ENCODE measurements around the gene PKN3. TPM values are rescaled to one million over a fixed set of nuclear protein-coding genes. Genes with fewer than 3 reads are reported as not detected.

Gene PKN3
- 1 to 10 TPM; 2.1 to 4.3 (median 3.7) TPM for total RNA-seq
- 1.4 TPM for total RNA-seq (2013)
- total RNA-seq, result 0.64 to 14.1 (median 4.5) reads per million in 29 experiments

- H3K27ac Mint-ChIP-seq, result peak within 1 kb of the TSS; percentile 55 to 86
- POLR2A ChIA-PET, result no interaction called here
- peak within 1 kb of the TSS; percentile 51 to 75 for H3K4me3 ChIP-seq (ENCODE audit: control insufficient read depth in 1 of 2, extremely low read depth in 1 of 2, low read length in 1 of 2)
- H3K4me1 Mint-ChIP-seq, result peaks cover 11 to 15% (median 13%) of the 10 kb centered on the region in 3 donors
- no peaks in the 10 kb centered on the region for H3K9me3 ChIP-seq
- no peaks in the 10 kb centered on the region for H3K36me3 ChIP-seq (ENCODE audit: control insufficient read depth in 2 of 2, extremely low read depth in 1 of 2, insufficient read depth in 1 of 2, low read length in 1 of 2)
- CTCF ChIA-PET, result interaction anchor here in 1 of 2 donors (0.5 to 1.5 kb wide), 5 partner anchors 11 to 326 kb away, joined by 3 to 8 read pairs (median 3); partner anchors contain the start of genes SH3GLB2 and ZDHHC12
- under 1% methylated on average over 61 of the region's 65 CpGs for WGBS (ENCODE audit: insufficient coverage)
- H3K9me3 Mint-ChIP-seq, result no peaks in the 10 kb centered on the region
- ATAC-seq (replicated peaks in 1 of 4) (peak; percentile 80 to 89 (median 88)), DNase-seq (peak; percentile 46 to 91 (median 78))
- peak within 1 kb of the TSS; percentile 78 to 85 (median 84) for H3K4me3 Mint-ChIP-seq
- no peak within 1 kb of the TSS for H3K27ac ChIP-seq (ENCODE audit: low read length)
- peaks cover 0 to 21% of the 10 kb centered on the region in 2 experiments for H3K4me1 ChIP-seq (ENCODE audit: control insufficient read depth in 1 of 2, extremely low read depth in 1 of 2, insufficient read depth in 2 of 2, low read length in 2 of 2)
- no peaks in the 10 kb centered on the region for H3K27me3 ChIP-seq (replicated peaks in 1 of 2; ENCODE audit: control insufficient read depth in 2 of 2, extremely low read depth in 1 of 2, insufficient read depth in 2 of 2, low read length in 1 of 2)
- no peaks in the 10 kb centered on the region for H3K27me3 Mint-ChIP-seq
- H3K36me3 Mint-ChIP-seq, result no peaks in the 10 kb centered on the region
Measured at GRCh38 chr9:128702445-128702948, at the start of gene PKN3. Gene PKN3 (plus strand): TSS chr9:128702503. CDS start chr9:128702916, 413 bp downstream.

GRCh38 chr9:128653908-128654307, 48.4 kb upstream of the PKN3 start:
- Mint-ChIP-seq H3K9me3 (no peaks in the 10 kb centered on the region), H3K4me1 (peaks cover 0 to 7% (median 6%) of the 10 kb centered on the region in 3 donors), H3K4me3 (peak overlapping the region in 1 of 3 donors; percentile 88), H3K36me3 (no peaks in the 10 kb centered on the region), H3K27me3 (no peaks in the 10 kb centered on the region), H3K27ac (no peak overlapping the region)
- POLR2A ChIA-PET, result interaction anchor here in 1 of 2 donors (0.6 kb wide), 1 partner anchor 131 kb away, joined by 3 read pairs; no protein-coding TSS in a partner anchor
- H3K27ac ChIP-seq (ENCODE audit: low read length), result no peak overlapping the region
- peaks cover 0 to 18% of the 10 kb centered on the region in 2 experiments for H3K4me1 ChIP-seq (ENCODE audit: control insufficient read depth in 1 of 2, extremely low read depth in 1 of 2, insufficient read depth in 2 of 2, low read length in 2 of 2)
- no peak overlapping the region for H3K4me3 ChIP-seq (ENCODE audit: control insufficient read depth in 1 of 2, extremely low read depth in 1 of 2, low read length in 1 of 2)
- ATAC-seq (replicated peaks in 1 of 4), result no peak
- WGBS (ENCODE audit: insufficient coverage), result 95% methylated on average over 2 of the region's 8 CpGs
- H3K36me3 ChIP-seq (ENCODE audit: control insufficient read depth in 2 of 2, extremely low read depth in 1 of 2, insufficient read depth in 1 of 2, low read length in 1 of 2), result no peaks in the 10 kb centered on the region
- CTCF ChIA-PET, result interaction anchor here in 1 of 2 donors (0.7 kb wide), 1 partner anchor 28 kb away, joined by 8 read pairs; no protein-coding TSS in a partner anchor
- H3K27me3 ChIP-seq (replicated peaks in 1 of 2; ENCODE audit: control insufficient read depth in 2 of 2, extremely low read depth in 1 of 2, insufficient read depth in 2 of 2, low read length in 1 of 2), result peaks cover 0 to 2% of the 10 kb centered on the region in 2 experiments
- no peak for DNase-seq
- H3K9me3 ChIP-seq, result no peaks in the 10 kb centered on the region

GRCh38 chr9:128654481-128654880, 47.8 kb upstream of the PKN3 start:
- Mint-ChIP-seq H3K27me3 (no peaks in the 10 kb centered on the region), H3K36me3 (no peaks in the 10 kb centered on the region), H3K4me3 (peak overlapping the region; percentile 43 to 88 (median 63)), H3K4me1 (peaks cover 0 to 7% (median 6%) of the 10 kb centered on the region in 3 donors), H3K9me3 (no peaks in the 10 kb centered on the region), H3K27ac (no peak overlapping the region)
- H3K4me1 ChIP-seq (ENCODE audit: control insufficient read depth in 1 of 2, extremely low read depth in 1 of 2, insufficient read depth in 2 of 2, low read length in 2 of 2), result peaks cover 0 to 18% of the 10 kb centered on the region in 2 experiments
- no peaks in the 10 kb centered on the region for H3K9me3 ChIP-seq
- WGBS (ENCODE audit: insufficient coverage), result 92% methylated on average over 1 of the region's 1 CpG
- no peak overlapping the region for H3K27ac ChIP-seq (ENCODE audit: low read length)
- no peak for ATAC-seq (replicated peaks in 1 of 4)
- H3K36me3 ChIP-seq (ENCODE audit: control insufficient read depth in 2 of 2, extremely low read depth in 1 of 2, insufficient read depth in 1 of 2, low read length in 1 of 2), result no peaks in the 10 kb centered on the region
- CTCF ChIA-PET, result interaction anchor here in 1 of 2 donors (0.5 kb wide), 1 partner anchor 220 kb away, joined by 4 read pairs; no protein-coding TSS in a partner anchor
- no peak overlapping the region for H3K4me3 ChIP-seq (ENCODE audit: control insufficient read depth in 1 of 2, extremely low read depth in 1 of 2, low read length in 1 of 2)
- POLR2A ChIA-PET, result interaction anchor here in 1 of 2 donors (0.5 kb wide), 1 partner anchor 94 kb away, joined by 5 read pairs; no protein-coding TSS in a partner anchor
- DNase-seq, result no peak
- H3K27me3 ChIP-seq (replicated peaks in 1 of 2; ENCODE audit: control insufficient read depth in 2 of 2, extremely low read depth in 1 of 2, insufficient read depth in 2 of 2, low read length in 1 of 2), result peaks cover 0 to 3% of the 10 kb centered on the region in 2 experiments

GRCh38 chr9:128656416-128657343, 45.6 kb upstream of the PKN3 start, which contains the start of gene DYNC2I2:
Gene DYNC2I2 (minus strand): TSS chr9:128656847. CDS start chr9:128656726, 121 bp downstream.
- Histone ChIP-seq H3K27me3 (replicated peaks in 1 of 2; ENCODE audit: control insufficient read depth in 2 of 2, extremely low read depth in 1 of 2, insufficient read depth in 2 of 2, low read length in 1 of 2) (peaks cover 0 to 3% of the 10 kb centered on the region in 2 experiments), H3K4me1 (ENCODE audit: control insufficient read depth in 1 of 2, extremely low read depth in 1 of 2, insufficient read depth in 2 of 2, low read length in 2 of 2) (peaks cover 0 to 18% of the 10 kb centered on the region in 2 experiments), H3K9me3 (no peaks in the 10 kb centered on the region), H3K27ac (ENCODE audit: low read length) (peak within 1 kb of the TSS; percentile 98), H3K36me3 (ENCODE audit: control insufficient read depth in 2 of 2, extremely low read depth in 1 of 2, insufficient read depth in 1 of 2, low read length in 1 of 2) (no peaks in the 10 kb centered on the region), H3K4me3 (ENCODE audit: control insufficient read depth in 1 of 2, extremely low read depth in 1 of 2, low read length in 1 of 2) (peak within 1 kb of the TSS; percentile 83 to 95)
- ChIA-PET POLR2A (no interaction called here), CTCF (interaction anchor here in 1 of 2 donors (0.6 kb wide), 1 partner anchor 361 kb away, joined by 3 read pairs; no protein-coding TSS in a partner anchor)
- DNase-seq (peak; percentile 89 to 99 (median 95)), ATAC-seq (replicated peaks in 1 of 4) (peak; percentile 98)
- no peaks in the 10 kb centered on the region for H3K9me3 Mint-ChIP-seq
- no peaks in the 10 kb centered on the region for H3K36me3 Mint-ChIP-seq
- peak within 1 kb of the TSS; percentile 88 to 93 (median 88) for H3K4me3 Mint-ChIP-seq
- peaks cover 0 to 7% (median 6%) of the 10 kb centered on the region in 3 donors for H3K4me1 Mint-ChIP-seq
- H3K27ac Mint-ChIP-seq, result peak within 1 kb of the TSS; percentile 100
- H3K27me3 Mint-ChIP-seq, result no peaks in the 10 kb centered on the region
- WGBS (ENCODE audit: insufficient coverage), result under 1% methylated on average over 77 of the region's 86 CpGs

GRCh38 chr9:128657344-128657704, 45.0 kb upstream of the PKN3 start:
- peak overlapping the region; percentile 100 for H3K27ac Mint-ChIP-seq
- H3K4me3 Mint-ChIP-seq, result peak overlapping the region; percentile 88 to 93 (median 88)
- no peaks in the 10 kb centered on the region for H3K9me3 Mint-ChIP-seq
- H3K36me3 Mint-ChIP-seq, result no peaks in the 10 kb centered on the region
- no peaks in the 10 kb centered on the region for H3K36me3 ChIP-seq (ENCODE audit: control insufficient read depth in 2 of 2, extremely low read depth in 1 of 2, insufficient read depth in 1 of 2, low read length in 1 of 2)
- peaks cover 0 to 7% (median 6%) of the 10 kb centered on the region in 3 donors for H3K4me1 Mint-ChIP-seq
- peak overlapping the region; percentile 98 for H3K27ac ChIP-seq (ENCODE audit: low read length)
- DNase-seq (no peak), ATAC-seq (replicated peaks in 1 of 4) (no peak)
- WGBS (ENCODE audit: insufficient coverage), result 100% methylated on average over 4 of the region's 13 CpGs
- peak overlapping the region; percentile 83 to 95 for H3K4me3 ChIP-seq (ENCODE audit: control insufficient read depth in 1 of 2, extremely low read depth in 1 of 2, low read length in 1 of 2)
- H3K4me1 ChIP-seq (ENCODE audit: control insufficient read depth in 1 of 2, extremely low read depth in 1 of 2, insufficient read depth in 2 of 2, low read length in 2 of 2), result peaks cover 0 to 18% of the 10 kb centered on the region in 2 experiments
- no peaks in the 10 kb centered on the region for H3K27me3 Mint-ChIP-seq
- CTCF ChIA-PET, result no interaction called here
- H3K27me3 ChIP-seq (replicated peaks in 1 of 2; ENCODE audit: control insufficient read depth in 2 of 2, extremely low read depth in 1 of 2, insufficient read depth in 2 of 2, low read length in 1 of 2), result peaks cover 0 to 3% of the 10 kb centered on the region in 2 experiments
- H3K9me3 ChIP-seq, result no peaks in the 10 kb centered on the region
- POLR2A ChIA-PET, result no interaction called here

GRCh38 chr9:128657796-128658195, 44.5 kb upstream of the PKN3 start:
- H3K27me3 Mint-ChIP-seq, result no peaks in the 10 kb centered on the region
- DNase-seq (no peak), ATAC-seq (replicated peaks in 1 of 4) (no peak)
- H3K4me3 ChIP-seq (ENCODE audit: control insufficient read depth in 1 of 2, extremely low read depth in 1 of 2, low read length in 1 of 2), result no peak overlapping the region
- H3K4me1 ChIP-seq (ENCODE audit: control insufficient read depth in 1 of 2, extremely low read depth in 1 of 2, insufficient read depth in 2 of 2, low read length in 2 of 2), result peaks cover 0 to 18% of the 10 kb centered on the region in 2 experiments
- peaks cover 0 to 3% of the 10 kb centered on the region in 2 experiments for H3K27me3 ChIP-seq (replicated peaks in 1 of 2; ENCODE audit: control insufficient read depth in 2 of 2, extremely low read depth in 1 of 2, insufficient read depth in 2 of 2, low read length in 1 of 2)
- H3K36me3 ChIP-seq (ENCODE audit: control insufficient read depth in 2 of 2, extremely low read depth in 1 of 2, insufficient read depth in 1 of 2, low read length in 1 of 2), result no peaks in the 10 kb centered on the region
- H3K9me3 Mint-ChIP-seq, result no peaks in the 10 kb centered on the region
- WGBS (ENCODE audit: insufficient coverage), result no CpG with 5 or more reads among the region's 3 CpGs
- peaks cover 0 to 7% (median 6%) of the 10 kb centered on the region in 3 donors for H3K4me1 Mint-ChIP-seq
- H3K9me3 ChIP-seq, result no peaks in the 10 kb centered on the region
- H3K27ac ChIP-seq (ENCODE audit: low read length), result no peak overlapping the region
- H3K36me3 Mint-ChIP-seq, result no peaks in the 10 kb centered on the region
- H3K27ac Mint-ChIP-seq, result peak overlapping the region in 1 of 2 donors; percentile 100
- ChIA-PET POLR2A (no interaction called here), CTCF (no interaction called here)
- peak overlapping the region in 2 of 3 donors; percentile 88 for H3K4me3 Mint-ChIP-seq
